ENCODE measurements around the gene CDK6.

The CDK6 gene

GRCh38 chr7:92714767-92715166, 121.6 kb downstream of the CDK6 start:
- no peak for DNase-seq (ENCODE audit: low read depth in 2 of 2, low spot score in 1 of 2)

GRCh38 chr7:92714280-92714679, 122.1 kb downstream of the CDK6 start:
- DNase-seq (ENCODE audit: low read depth in 2 of 2, low spot score in 1 of 2) = no peak

DNA sequence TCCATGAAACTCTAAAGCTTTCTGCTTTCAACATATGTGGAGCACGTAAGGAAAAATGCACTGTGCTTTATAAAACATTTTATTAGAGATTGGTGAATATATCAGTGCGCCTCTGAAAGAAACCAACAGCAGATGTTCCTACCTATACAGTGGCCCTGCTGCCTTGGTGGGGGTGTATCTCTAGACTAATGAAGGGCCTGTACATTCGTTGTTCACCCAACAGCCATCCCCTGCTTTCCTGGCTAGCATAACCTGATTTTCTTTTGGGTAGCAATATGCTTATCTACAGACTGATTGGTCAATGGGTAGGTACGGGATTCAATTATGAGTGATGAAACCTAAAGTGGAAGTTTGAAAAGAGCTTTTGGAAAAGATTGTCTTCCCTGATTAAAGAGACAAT, 126.5 kb downstream of the CDK6 start:
- DNase-seq (ENCODE audit: low read depth in 2 of 2, low spot score in 1 of 2) = no peak

- no peak for DNase-seq (ENCODE audit: low read depth in 2 of 2, low spot score in 1 of 2)
These were observed 127.2 kb downstream of the CDK6 start for GRCh38 chr7:92709150-92709549.

DNA sequence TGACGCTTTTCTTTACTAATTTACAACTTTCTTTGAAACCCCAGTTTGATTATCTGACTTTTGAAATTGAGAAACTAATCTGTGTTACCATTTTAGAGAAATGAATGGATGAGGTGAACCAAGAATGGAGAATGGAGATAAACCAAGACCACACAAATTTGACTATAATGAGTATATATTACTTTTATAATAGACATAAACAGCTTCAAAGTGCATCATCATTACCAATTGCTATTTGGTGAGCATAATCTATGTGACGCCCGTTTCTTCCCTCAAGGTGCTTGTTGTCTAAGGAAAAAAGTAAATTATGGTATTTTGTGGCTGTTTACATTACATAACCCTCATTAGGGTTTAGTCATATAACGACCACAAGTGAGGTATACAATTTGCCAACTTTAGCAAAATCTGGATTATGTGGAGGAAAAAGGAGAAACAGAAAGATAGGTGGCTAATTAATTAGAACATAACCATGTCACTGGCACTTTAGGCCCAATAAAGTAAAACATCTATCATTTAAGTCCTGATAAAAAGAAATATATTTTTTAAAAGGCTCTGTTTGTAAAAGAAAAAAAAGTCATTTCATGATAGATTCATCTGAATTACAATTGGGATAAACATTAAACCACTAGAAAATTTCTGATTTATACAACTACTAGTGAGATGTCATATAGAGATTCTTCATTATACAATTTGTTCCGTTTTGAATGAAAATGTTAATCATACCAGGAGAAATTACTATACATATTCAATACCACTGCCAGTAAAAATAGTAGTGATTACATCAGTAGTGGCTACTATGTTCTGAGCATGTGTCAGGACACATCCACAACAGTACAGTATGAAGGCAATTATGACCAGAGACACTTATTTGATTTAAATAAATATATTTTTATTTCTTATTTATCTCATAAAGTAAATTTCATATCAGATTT, 128.0 kb downstream of the CDK6 start:
- DNase-seq (ENCODE audit: low read depth in 2 of 2, low spot score in 1 of 2) = no peak

- no peak for DNase-seq (ENCODE audit: low read depth in 2 of 2, low spot score in 1 of 2)
These were observed 128.9 kb downstream of the CDK6 start for GRCh38 chr7:92707435-92707834.

- no peak for DNase-seq (ENCODE audit: low read depth in 2 of 2, low spot score in 1 of 2)
These were observed 129.8 kb downstream of the CDK6 start for GRCh38 chr7:92706563-92706962.

DNA sequence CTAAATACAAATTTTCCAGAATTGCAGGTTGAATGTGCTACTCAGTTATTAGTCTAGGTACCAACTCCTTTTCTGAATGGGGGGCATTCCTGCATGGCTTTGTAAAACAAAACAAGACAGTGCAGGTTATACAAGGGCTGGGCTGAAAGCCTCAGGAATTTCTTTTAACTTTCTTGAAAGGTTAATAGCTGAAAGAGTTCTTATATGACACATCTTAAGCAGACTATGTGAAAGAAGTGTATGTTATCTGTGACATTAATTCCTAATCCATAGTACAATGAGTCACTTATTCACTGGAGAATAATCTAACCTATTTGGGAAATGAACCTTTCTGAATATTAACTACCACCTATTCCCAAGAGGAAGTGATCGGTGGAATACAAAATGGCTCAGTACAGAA, 130.5 kb downstream of the CDK6 start:
- no peak for DNase-seq (ENCODE audit: low read depth in 2 of 2, low spot score in 1 of 2)

- DNase-seq (ENCODE audit: low read depth in 2 of 2, low spot score in 1 of 2) = no peak
These were observed 131.5 kb downstream of the CDK6 start for GRCh38 chr7:92704858-92705257.

GRCh38 chr7:92702535-92702934, 133.8 kb downstream of the CDK6 start:
- DNase-seq (ENCODE audit: low read depth in 2 of 2, low spot score in 1 of 2) = no peak

GRCh38 chr7:92699966-92700514, 136.3 kb downstream of the CDK6 start:
- DNase-seq (ENCODE audit: low read depth in 2 of 2, low spot score in 1 of 2) = no peak

GRCh38 chr7:92699560-92699959, 136.8 kb downstream of the CDK6 start:
- no peak for DNase-seq (ENCODE audit: low read depth in 2 of 2, low spot score in 1 of 2)

DNA sequence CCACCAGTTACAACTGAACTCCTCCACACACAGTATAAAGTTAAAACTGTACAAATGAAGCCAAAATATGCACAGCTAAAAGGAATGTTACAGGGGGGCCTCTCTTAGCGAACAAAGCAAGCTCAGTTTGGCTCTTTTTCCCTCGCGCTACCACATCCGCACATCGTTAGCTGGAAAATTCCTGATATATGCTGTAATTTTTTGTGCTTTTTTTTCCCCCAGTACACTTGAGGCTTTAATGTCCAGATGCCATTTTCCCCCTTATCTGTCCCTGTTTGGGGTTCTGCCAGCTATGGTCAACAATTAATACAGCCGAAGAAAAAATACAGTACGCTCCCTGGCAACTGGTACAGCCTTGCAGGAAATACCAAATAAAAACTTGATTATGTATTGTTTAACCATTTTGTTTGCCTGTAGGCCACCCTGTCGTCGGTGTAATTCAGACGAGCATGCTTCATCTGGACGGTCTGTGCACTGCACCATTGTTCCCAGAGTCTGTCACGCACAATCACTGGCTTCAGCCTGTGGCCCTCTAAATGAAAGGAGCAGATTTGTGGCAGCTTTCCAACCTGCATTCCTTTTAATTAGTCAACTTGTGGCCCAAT, 138.0 kb downstream of the CDK6 start:
- DNase-seq (ENCODE audit: low read depth in 2 of 2, low spot score in 1 of 2) = no peak

DNA sequence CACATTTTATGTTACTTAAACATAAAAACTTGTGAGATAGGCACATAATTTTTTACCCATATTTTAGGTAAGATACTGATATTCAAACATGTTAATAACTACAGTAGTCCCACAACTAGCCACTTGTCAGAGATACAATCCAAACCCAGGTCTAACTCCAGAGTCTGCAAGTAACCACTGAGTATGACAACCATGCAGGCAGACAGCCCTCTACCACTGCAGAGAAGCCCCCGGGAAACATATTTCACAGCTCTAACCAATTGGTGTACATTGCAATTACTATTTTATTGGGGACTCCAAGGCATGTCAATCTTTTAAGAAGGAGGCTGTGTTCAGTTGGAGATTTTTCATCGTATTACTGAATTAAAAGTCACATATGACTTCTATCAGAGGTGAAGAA, 139.0 kb downstream of the CDK6 start:
- DNase-seq (ENCODE audit: low read depth in 2 of 2, low spot score in 1 of 2) = no peak

DNA sequence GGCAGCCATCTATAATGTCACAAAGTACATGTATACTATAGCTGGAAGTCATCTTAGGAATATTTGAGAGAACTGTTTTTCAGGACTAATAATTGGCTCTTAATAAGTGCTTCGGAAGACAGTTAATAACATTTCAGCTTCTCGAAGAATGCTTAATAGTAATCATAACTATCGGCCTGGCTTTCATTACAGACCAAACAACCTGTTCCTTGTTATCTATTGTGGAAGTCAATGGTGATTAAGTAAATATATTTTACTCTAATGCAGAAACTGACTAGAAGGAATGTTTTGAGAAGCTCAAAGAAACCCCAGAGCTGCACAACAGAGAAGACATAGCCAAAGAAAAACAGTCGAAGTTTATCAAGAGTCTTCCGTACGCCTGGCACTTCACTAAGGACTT, 139.4 kb downstream of the CDK6 start:
- no peak for DNase-seq (ENCODE audit: low read depth in 2 of 2, low spot score in 1 of 2)

DNA sequence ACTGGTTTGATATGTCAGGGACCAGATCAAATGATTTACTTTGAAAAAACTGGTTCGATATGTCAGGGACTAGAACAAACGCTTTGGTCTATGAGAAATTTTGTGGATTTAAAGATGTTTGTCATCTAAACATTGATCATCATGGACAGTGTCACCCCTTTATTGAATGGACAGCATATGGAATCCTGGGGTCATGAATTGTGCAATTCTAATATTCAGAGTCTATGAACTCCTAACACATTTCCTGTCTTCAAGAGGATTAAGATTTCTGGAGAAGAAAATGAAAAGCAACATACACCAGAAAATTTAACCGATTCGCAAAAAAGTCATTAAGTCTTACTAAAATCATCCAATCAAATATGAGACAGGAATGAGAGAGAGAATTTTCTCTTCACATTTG, 139.8 kb downstream of the CDK6 start:
- no peak for DNase-seq (ENCODE audit: low read depth in 2 of 2, low spot score in 1 of 2)

DNA sequence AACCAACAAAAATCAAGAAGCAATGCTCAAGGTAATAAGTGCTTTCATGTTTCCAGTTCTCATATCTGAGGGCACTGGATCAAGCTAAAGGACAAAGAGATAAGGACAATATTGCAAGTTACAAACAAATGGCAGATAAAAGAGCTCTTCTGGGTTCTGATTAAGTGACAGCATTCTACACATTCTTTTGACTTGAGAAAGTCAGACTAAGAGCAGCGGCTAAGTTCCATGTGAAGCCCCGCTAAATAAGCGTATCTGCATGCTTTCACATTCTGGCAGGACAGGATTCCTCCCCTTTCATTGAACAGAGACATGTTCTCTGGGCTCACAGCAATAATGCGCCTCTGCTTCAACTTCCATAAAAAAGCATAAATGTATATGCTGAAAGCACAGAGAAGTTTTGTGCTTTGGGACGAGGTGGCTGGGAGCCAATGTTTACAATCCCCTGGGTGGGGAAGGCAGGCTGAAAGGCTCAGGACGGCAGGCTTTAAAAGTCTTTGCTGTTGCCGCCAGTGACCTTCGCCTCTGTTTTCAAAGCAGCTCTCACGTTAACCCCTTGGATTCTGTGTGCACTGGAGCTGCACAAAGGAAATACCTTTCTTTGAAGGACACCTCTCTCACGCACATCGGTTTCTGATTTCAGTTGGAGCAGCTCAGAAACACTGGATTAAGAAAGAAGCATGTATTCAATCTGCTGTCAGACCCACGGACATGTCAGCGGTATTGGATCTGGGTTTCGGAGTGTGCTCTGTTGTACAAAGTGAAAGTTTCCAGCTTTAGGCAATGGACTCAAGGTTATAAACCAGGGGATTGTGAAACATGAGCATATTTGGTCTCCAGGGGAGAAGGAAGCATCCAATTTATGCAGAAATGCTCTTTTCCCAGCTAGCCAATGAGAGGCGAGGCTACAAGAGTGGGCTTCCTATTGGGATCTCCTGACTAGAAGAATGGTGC, 140.8 kb downstream of the CDK6 start:
- no peak for DNase-seq (ENCODE audit: low read depth in 2 of 2, low spot score in 1 of 2)

GRCh38 chr7:92694211-92694610, 142.2 kb downstream of the CDK6 start:
- no peak for DNase-seq (ENCODE audit: low read depth in 2 of 2, low spot score in 1 of 2)

DNA sequence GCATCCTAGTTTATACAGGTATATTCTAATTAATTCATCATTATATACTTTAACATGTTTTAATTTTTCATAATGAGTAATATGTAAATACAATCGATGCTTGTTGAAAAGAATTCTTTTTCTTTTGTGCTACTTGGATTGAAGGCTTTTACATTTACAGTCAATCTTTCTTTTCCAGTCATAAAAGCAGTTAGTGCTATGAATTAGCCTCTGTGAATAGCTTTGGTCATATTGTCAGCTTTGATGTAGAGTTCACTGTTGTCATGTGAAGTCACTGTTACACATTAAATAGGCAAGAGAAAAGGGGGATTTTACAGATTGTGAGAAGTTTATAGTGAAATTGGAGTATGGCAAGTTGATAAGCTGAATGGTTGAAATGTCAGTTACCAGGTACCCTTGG, 142.9 kb downstream of the CDK6 start:
- DNase-seq (ENCODE audit: low read depth in 2 of 2, low spot score in 1 of 2) = no peak

- no peak for DNase-seq (ENCODE audit: low read depth in 2 of 2, low spot score in 1 of 2)
These were observed 144.8 kb downstream of the CDK6 start for GRCh38 chr7:92691578-92691977.

Data from stimulated activated CD8-positive, alpha-beta memory T cell treated with anti-CD3 and anti-CD28 coated beads, Interleukin-4, amount 100 ng/mL, for 1 hour (primary cell).